Measurements from ENCODE around the gene FAM114A1.
"Not testable (repeated sequence)": the region's sequence is repeated elsewhere in the genome, so short reads cannot be mapped to it uniquely, and the experiment has no call there.

FAM114A1 gene

GRCh38 chr4:38967260-38968095 lies 99.9 kb downstream of the FAM114A1 start:
- DNase-seq (ENCODE audit: low spot score): peak; percentile 49

- no peak for DNase-seq (ENCODE audit: low spot score)
These were observed 101.1 kb downstream of the FAM114A1 start for GRCh38 chr4:38968668-38969067.

GRCh38 chr4:38976308-38976707 lies 108.7 kb downstream of the FAM114A1 start:
- no peak for DNase-seq (ENCODE audit: low spot score)

GRCh38 chr4:38979081-38979480 lies 111.5 kb downstream of the FAM114A1 start:
- DNase-seq (ENCODE audit: low spot score): no peak

- DNase-seq (ENCODE audit: low spot score): no peak
These were observed 112.1 kb downstream of the FAM114A1 start for GRCh38 chr4:38979511-38980230.

GRCh38 chr4:38980903-38981676 lies 113.5 kb downstream of the FAM114A1 start:
- peak; percentile 14 for DNase-seq (ENCODE audit: low spot score)

- DNase-seq (ENCODE audit: low spot score): no peak
These were observed 114.9 kb downstream of the FAM114A1 start for GRCh38 chr4:38982361-38983095.

GRCh38 chr4:38983291-38983690 lies 115.7 kb downstream of the FAM114A1 start:
- no peak for DNase-seq (ENCODE audit: low spot score)

- DNase-seq (ENCODE audit: low spot score): peak; percentile 8
These were observed 116.4 kb downstream of the FAM114A1 start for GRCh38 chr4:38983787-38984598.

GRCh38 chr4:38985410-38986100 lies 117.9 kb downstream of the FAM114A1 start:
- no peak for DNase-seq (ENCODE audit: low spot score)

- DNase-seq (ENCODE audit: low spot score): no peak
These were observed 119.9 kb downstream of the FAM114A1 start for GRCh38 chr4:38987491-38987890.

- not testable (repeated sequence) for DNase-seq (ENCODE audit: low spot score)
These were observed 120.7 kb downstream of the FAM114A1 start for GRCh38 chr4:38988353-38988752.

GRCh38 chr4:38989487-38989886 lies 121.9 kb downstream of the FAM114A1 start:
- no peak for DNase-seq (ENCODE audit: low spot score)

GRCh38 chr4:38990241-38990640 lies 122.6 kb downstream of the FAM114A1 start:
- no peak for DNase-seq (ENCODE audit: low spot score)

- DNase-seq (ENCODE audit: low spot score): no peak
These were observed 126.1 kb downstream of the FAM114A1 start for GRCh38 chr4:38993683-38994082.

GRCh38 chr4:38994135-38994534 lies 126.5 kb downstream of the FAM114A1 start:
- DNase-seq (ENCODE audit: low spot score): no peak
